HG03039 (cell line): ENCODE data around the gene METTL8.
"Not testable (repeated sequence)": the region's sequence is repeated elsewhere in the genome, so short reads cannot be mapped to it uniquely, and the experiment has no call there.

ENCODE experiments used
- ATAC-seq: cut with Tn5 transposase; IDR thresholded peaks from one replicate; pipeline ENCODE4 v1.9.1; 2021; ENCODE audit warnings: mild to moderate bottlenecking, moderate library complexity; ENCODE audit not compliant: unreplicated experiment

The METTL8 gene

DNA sequence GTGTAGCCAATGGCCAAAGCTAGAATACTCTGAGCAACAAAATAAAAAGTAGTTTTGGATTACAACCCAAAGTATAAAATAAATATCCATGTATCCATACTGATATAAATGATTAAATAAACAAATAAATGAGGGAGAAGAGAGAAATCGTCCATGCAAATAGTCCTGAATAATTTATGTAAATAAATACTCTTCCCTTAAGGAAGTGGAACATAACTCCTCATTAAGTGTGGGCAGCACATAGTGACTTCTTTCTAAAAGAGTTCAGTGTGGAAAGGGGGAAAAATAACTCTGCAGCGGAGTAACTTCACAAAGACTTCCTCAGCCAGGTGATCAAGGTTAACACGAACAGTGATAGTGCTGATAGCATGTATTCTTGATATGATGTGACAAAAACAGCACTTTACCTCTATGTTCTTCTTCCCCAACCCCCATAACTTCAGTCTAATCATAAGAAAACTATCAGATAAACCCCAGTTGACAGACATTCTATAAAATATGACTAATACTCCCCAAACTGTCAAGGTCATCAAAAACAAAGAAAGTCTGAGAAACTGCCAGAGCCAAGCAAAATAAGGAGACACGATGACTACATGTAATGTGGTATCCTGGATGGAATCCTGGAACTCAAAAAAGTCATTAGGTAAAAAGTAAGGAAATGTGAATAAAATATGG is 30.7 kb downstream of the METTL8 start:
- ATAC-seq = no peak

DNA sequence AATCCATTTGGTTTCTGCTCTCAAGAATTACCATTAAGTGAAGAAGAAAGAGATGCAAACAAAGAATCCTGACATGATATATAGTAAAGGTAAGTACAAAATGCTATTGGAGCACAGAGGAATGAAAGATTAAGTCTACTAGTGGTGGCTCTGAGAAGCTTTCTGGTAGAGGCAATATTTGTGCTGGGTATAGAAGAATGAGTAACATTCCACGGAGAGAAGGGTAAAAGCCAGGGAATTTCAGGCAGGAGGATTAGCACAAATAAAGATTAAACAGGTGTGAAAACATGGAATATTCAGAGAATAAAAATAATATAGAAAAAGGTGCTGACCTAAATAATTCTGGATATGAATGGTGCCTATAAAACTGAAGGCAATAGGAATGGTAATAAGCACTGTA is 31.8 kb downstream of the METTL8 start:
- no peak for ATAC-seq

DNA sequence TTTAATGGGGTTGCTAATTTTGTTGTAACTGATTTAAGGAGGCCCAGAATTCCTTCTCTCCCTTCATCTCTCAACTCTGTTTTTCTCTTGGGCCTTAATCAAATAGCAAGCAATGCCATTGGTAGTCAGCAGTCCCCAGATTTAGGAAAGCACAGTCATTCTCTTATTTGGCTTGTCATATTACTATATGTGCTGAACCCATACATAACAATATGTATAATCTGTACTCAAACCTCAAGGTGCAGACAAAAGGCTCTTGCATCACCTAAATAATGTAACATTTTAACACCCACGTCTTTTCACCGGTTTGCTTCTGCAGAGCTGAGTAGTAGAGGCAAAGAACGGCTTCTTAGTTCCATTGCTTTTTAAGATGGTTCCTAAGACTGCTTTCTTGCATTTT is 33.4 kb downstream of the METTL8 start:
- ATAC-seq = no peak

DNA sequence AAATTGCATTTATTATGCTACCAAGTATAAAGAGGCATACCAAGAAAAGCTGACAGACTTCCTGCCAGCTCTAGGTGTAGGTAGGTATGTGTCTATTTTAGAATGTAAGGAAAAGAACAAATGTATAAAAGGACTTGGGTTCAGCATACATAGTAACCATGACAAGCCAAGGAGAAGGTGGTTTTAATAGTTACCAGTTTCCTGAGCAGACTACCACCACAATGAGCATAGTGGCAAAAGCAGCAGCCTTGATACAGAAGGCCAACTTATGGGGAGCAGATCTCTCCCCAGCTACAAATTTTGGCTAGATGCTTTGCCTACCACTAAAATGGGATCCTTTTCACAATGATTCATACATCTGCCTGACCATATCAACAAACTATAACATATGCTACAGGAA is 34.5 kb downstream of the METTL8 start:
- no peak for ATAC-seq

DNA sequence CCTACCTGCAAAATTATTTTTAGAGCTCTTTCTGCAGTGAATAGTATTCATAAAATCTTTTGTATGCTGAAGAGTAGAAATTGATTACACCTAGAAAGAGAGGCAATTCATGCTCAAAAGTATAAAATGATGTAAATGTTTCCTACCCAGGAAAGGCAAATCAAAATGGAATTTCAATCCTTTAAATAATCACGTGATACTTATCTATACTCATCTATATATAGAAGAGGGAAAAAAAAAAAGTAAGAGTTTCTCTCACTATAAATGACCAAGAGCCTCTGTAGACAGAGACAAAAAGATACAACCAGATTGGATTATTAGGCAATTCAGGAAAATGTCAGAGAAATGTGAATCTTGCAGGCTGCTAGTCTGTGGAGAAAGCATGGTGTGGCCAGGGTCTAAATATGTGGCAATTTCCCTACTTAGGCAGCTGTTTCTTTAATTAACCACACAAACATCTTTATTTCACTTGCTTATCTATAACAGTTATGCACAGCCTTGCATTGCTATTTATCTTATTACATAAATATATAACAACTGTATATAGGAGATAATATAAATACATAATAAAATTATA is 39.5 kb downstream of the METTL8 start:
- ATAC-seq = no peak

DNA sequence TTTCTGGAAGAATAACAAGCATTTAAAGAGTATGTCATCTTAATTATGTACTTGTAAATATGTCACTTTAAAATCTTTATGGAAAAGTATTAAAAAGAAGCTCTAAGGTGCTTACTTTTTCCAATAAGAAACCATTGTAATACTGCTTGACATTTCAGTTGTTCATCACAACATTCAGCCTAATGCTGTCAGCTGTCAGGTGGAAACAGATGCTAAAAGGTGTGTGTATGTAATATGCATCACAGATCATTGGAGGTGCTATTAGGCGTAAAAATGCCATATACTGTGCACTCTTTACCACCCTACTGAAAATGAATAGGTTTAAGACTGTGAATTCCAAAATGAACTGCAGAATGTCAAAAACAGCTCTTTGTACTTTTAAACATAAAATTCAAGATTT is 40.3 kb downstream of the METTL8 start:
- ATAC-seq = no peak

DNA sequence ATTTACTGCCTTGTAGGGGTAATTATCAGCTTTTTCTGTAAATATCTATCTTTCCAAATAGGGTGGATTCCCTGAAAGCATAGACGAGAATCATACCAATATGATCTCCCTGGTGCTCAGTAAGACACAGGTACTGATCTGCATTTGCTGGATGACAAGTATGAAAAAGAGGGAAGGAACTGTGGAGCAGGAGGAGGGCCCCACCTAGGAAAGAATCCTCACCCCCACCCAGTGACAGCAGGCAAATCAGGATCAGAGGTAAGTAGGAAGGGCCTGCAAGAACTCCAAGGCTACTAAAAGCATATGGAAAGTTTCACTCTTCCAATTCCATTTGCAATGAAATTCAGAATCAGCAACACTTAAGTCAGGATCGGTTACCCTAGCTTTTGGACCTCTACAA is 42.3 kb downstream of the METTL8 start:
- no peak for ATAC-seq

DNA sequence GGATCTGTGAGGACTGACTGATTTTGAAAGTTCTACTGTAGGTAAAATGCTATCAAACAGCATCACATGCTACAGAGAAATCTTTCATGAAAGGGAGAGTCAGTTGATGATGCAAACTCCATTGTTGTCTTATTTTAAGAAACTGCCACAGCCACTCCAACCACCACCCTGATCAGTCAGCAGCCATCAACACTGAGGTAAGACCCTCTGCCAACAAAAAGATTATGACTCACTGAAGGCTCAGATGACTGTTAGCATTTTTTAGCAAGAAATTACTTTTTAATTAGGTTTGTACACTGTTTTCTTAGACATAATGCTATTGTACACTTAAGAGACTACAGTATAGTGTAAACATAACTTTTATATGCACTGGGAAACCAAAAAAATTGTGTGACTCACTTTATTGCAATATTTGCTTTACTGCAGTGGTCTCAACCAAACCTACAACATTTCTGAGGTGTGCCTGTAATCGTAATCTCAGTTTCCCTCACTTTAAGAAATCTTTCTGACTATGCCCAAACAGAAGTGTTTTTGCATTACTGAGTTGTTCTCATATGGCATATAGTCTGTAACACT is 42.8 kb downstream of the METTL8 start:
- no peak for ATAC-seq

DNA sequence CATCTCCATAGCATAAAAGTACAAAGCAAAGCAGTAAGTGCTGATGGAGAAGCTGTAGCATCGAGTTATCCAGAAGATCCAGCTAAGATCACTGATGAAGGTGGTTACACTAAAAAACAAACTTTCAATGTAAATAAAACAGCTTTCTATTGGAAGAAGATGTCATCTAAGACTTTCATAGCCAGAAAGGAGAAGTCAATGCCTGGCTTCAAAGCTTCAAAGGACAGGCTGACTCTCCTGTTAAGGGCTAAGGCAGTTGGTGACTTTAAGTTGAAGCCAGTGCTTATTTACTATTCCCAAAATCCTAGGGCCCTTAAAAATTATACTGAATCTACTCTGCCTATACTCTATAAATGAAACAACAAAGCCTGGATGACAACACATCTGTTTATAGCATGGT is 44.0 kb downstream of the METTL8 start:
- ATAC-seq = no peak

DNA sequence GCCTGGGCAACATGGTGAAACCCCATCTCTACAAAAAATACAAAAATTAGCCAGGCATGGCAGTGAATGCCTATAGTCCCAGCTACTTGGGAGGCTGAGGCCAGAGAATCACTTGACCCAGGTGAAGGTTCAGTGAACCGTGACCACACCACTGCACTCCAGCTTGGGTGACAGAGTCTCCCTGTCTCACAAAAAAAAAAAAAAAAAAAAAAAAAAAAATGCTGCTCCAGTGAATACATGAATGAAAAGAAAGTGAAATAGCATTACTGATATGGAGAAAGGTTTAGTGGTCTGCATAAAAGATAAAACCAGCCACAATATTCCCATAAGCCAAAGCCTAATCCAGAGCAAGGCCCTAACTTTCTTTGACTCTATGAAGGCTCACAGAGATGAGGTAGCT is 44.5 kb downstream of the METTL8 start:
- no peak for ATAC-seq

DNA sequence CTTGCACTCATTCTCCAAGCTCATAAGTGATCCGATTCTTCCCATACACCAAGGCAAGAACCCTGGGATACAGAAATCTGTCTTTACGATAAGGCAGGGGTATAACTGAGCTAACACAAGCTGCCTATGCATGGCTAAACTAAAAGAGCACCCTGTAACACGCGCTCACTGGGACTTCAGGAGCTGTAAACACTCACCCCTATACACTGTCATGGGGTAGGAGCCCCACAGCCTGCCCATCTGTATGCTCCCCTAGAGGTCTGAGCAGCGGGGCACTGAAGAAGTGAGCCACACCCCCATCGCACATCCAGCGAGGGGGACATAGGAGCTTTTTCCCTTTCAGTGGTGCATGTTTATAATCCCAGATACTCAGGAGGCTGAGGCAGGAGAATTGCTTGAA is 46.7 kb downstream of the METTL8 start:
- ATAC-seq = no peak

DNA sequence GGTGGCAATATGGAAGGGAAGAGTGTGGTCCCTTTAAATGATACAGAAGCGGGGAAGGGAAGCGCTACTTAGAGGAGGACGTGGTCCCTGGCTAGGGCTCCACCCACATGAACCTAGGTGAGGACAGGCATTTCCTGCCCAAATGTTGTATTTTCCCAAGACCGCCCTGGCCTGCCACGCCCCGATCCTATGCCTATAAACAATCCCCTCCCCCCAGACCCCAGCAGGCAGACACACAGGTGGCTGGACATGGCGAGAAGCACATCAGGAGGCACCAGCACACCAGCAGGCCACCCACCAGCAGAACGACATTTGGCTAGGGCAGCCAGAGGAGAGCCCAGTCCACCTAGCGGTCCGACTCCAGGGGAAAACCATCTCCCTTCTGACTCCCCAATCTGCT is 47.2 kb downstream of the METTL8 start:
- no peak for ATAC-seq

DNA sequence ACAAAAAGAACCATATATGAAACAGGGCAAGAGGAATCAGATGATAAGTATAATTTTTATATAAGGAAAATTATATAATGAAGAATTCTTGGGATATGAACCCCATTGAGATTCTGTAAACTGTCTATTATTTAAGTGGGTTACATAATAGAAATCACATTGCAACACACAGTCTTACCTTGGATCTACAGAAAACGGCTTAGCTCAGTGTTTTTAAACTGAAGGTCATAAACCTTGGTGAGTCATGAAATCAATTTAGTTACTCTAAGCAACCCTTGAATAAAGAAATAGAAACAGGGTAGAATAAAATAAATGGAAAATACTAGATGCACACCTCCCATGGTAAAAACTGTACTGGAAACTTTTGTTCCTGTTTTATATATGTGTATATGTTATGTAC is 50.7 kb downstream of the METTL8 start:
- ATAC-seq = no peak

DNA sequence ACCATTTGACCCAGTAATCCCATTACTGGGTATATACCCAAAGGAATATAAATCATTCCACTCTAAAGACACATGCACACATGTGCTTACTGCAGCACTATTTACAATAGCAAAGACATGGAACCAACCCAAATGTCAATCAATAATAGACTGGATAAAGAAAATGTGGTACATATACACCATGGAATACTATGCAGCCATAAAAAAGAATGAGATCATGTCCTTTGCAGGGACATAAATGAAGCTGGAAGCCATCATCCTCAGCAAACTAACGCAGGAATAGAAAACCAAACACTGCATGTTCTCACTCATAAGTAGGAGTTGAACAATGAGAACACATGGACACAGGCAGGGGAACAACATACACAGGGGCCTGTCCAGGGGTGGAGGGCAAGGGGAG is 51.6 kb downstream of the METTL8 start:
- ATAC-seq = not testable (repeated sequence)

DNA sequence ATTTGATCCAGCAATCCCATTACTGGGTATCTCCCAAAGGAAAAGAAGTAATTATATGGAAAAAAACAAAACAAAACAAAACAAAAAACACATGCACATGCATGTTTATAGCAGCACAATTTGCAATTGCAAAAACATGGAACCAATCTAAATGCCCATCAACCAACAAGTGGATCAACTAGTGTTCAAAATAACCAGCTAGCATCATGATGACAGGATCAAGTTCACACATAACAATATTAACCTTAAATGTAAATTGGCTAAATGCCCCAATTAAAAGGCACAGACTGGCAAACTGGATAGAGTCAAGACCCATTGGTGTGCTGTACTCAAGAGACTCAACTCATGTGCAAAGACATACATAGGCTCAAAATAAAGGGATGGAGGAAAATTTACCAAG is 55.9 kb downstream of the METTL8 start:
- not testable (repeated sequence) for ATAC-seq

DNA sequence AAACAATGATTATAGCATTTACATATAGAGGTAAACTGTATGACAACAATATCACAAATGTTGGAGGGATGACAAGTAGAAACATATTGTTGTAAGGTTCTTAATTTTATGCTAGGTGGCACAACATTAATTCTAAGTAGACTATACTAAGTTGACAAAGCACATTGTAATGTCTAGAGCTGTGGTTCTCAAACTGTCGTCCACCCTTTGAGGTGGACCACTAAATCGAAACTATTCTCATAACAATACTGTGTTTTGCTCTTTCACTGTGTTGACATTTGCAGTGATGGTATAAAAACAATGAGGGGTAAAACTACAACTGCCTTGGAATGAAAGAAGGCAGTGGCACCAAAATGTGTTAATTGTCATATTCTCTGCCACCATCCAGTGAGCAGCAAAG is 66.1 kb downstream of the METTL8 start:
- ATAC-seq = no peak

DNA sequence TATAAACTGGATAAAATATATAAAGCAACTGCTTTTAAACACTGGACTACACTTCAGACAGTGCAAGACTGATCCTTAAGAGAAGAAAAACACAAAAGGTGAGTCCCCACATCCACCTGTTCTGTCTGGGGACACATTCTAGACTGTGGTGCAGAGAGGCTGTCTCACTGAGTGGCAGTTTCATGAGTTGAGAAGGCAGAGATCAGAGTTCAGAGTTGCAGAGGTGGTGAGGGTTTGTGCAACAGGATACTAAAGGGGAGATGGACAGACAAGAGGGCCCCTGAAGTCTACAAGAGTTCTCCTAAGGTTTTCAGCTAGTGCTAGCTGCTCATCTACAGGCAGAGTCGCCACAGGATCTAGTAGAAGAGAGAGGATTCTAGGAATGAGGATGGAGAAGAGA is 68.0 kb downstream of the METTL8 start:
- no peak for ATAC-seq

DNA sequence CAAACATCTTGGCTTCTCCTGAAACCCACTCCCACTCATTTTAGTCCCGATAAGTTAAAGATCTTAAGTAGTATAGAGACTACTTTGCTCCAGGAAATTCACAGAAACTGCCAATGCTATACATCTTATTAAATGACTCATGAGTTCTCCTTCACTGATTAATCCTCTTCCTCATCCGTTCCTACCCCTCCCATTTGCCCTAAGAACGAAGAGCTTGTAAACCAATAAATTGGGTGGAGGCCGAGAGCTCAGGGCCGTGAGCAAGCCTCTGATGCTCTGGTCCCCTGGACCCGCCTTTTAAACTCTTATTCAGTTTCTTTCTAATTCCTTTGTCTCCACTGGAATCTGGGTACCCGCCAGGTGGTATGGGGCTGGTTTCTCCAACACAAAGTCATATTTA is 68.6 kb downstream of the METTL8 start:
- no peak for ATAC-seq

DNA sequence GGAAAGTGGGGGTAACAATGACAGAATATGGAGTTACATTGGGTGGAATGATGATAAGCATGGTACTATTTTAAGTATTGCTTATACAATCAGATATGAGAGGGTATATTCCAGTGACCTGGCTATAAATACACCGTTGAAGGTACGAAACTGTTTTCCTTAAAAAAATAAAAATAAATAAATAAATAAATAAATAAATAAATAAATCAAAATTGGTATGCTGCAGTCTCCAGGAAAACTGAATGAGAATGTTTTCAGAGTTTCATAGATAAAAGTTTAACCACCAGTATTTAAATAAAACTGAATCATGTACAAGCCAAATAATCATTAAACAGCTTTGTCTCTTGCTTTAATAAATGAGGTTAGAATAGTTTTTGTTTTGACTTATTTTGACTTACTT is 71.4 kb downstream of the METTL8 start:
- ATAC-seq = no peak

DNA sequence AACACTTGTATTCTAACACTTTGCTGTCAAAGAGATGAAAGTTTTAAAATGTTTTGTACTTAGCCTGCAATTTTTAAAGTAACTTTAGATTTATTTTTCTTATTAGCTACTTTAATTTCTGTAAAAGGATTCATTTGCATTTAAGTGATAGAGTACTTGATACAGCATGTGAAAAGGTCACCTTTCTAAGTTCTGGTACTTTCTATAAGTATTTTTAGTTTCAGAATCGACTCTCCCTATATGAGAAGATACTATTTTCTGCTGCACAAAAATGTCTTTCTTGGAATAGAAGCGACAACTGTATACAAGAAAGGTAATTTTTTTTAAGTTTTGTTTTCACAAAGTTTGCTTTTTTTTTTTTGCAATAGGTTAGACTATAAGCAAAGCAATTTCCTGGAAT is 72.9 kb downstream of the METTL8 start:
- ATAC-seq = no peak

DNA sequence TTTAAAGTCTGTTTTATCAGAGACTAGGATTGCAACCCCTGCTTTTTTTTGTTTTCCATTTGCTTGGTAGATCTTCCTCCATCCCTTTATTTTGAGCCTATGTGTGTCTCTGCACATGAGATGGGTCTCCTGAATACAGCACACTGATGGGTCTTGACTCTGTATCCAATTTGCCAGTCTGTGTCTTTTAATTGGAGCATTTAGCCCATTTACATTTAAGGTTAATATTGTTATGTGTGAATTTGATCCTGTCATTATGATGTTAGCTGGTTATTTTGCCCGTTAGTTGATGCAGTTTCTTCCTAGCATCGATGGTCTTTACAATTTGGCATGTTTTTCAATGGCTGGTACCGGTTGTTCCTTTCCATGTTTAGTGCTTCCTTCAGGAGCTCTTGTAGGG is 80.0 kb downstream of the METTL8 start:
- ATAC-seq = not testable (repeated sequence)

DNA sequence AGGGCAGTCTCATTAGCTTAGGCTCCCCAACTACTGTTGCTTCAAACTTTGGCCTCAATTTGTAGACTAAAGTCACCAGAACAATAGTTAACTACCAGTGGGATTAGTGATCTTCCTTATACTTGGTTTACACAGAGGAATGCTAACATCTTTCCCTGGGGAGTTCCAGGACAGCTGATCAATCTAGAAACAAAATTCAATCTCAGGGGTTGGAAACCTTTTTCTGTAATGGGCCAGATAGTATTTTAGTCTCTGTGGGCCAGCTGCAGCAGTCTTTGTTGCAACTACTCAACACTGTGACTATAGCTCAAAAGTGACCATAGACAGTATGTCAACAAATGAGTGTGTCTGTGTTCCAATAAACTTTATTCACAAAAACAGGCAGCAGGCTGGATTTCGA is 85.7 kb downstream of the METTL8 start:
- no peak for ATAC-seq

DNA sequence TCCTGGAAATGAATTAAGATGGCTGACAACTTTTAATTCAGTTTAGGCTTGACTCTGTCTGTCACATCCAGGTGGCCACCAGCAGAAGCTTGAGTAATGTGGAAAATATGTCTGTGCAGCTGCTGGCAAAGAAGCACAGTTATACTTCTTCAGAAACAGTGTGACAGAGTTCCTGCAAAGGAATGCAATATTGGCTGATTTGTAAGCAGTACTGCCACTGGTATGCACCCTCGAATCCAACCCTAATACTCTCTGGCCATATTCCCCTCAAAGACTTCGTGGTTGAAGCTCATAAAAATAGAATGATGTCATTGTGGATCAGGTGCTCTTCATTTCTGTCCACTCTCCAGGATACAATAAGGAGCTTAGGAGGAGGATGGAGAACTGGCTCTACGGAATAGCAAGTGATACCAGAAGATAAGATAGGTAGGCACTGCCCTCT is 86.2 kb downstream of the METTL8 start:
- ATAC-seq = no peak
